NCI-H2227 treated with DMSO at 0.1 percent for 48 hours (cell line): Measurements from ENCODE around the gene SMG5.

Experiments
- DNase-seq: peaks from one replicate; lab custom pipeline; 2025; lab: John Stamatoyannopoulos, UW

The SMG5 gene

GRCh38 chr1:156212130-156212529 is 70.5 kb downstream of the SMG5 start:
- DNase-seq = no peak

- no peak for DNase-seq
Measured at GRCh38 chr1:156211243-156211642, 71.4 kb downstream of the SMG5 start.

GRCh38 chr1:156204686-156205085 is 77.9 kb downstream of the SMG5 start:
- DNase-seq = no peak

- DNase-seq = no peak
Measured at GRCh38 chr1:156203331-156203730, 79.3 kb downstream of the SMG5 start.

GRCh38 chr1:156200044-156200443 is 82.6 kb downstream of the SMG5 start:
- no peak for DNase-seq
